HEK293 (cell line): ENCODE results near the gene ETF1.

Experiments
- IKZF3 ChIP-seq: fragments of 450-650 bp; IDR thresholded peaks from 2 replicates; pipeline ENCODE4 v1.5.0; 2018; ENCODE audit warnings: missing biosample characterization, mild to moderate bottlenecking, missing genetic modification characterization, moderate library complexity
- SALL2 ChIP-seq: fragments of 450-650 bp; formaldehyde crosslinking; IDR thresholded peaks from 2 replicates; pipeline ENCODE4 v1.5.0; 2017; ENCODE audit warnings: missing biosample characterization, mild to moderate bottlenecking, missing genetic modification characterization, borderline replicate concordance
- SCRT1 ChIP-seq: fragments of 450-650 bp; formaldehyde crosslinking; IDR thresholded peaks from 2 replicates; pipeline ENCODE4 v1.5.1; 2016; ENCODE audit warnings: missing biosample characterization, missing genetic modification characterization, borderline replicate concordance
- SP2 ChIP-seq: fragments of 450-650 bp; formaldehyde crosslinking; IDR thresholded peaks from 2 replicates; pipeline ENCODE4 v1.5.1; 2016; ENCODE audit warnings: missing biosample characterization, missing genetic modification characterization
- WT1 ChIP-seq: fragments of 450-650 bp; formaldehyde crosslinking; IDR thresholded peaks from 2 replicates; pipeline ENCODE4 v1.5.1; 2016; ENCODE audit warnings: missing biosample characterization, missing genetic modification characterization
- ZBTB17 ChIP-seq: fragments of 450-650 bp; formaldehyde crosslinking; IDR thresholded peaks from 2 replicates; pipeline ENCODE4 v1.5.1; 2016; ENCODE audit warnings: missing biosample characterization, missing genetic modification characterization
- ZBTB8A ChIP-seq: fragments of 450-650 bp; formaldehyde crosslinking; IDR thresholded peaks from 2 replicates; pipeline ENCODE4 v1.5.1; 2016; ENCODE audit warnings: missing biosample characterization, missing genetic modification characterization
- ZFP69B ChIP-seq: fragments of 450-650 bp; formaldehyde crosslinking; IDR thresholded peaks from 2 replicates; pipeline ENCODE4 v1.5.1; 2016; ENCODE audit warnings: missing biosample characterization, missing genetic modification characterization
- ZNF2 ChIP-seq: fragments of 450-650 bp; formaldehyde crosslinking; IDR thresholded peaks from 2 replicates; pipeline ENCODE4 v1.5.1; 2016; ENCODE audit warnings: missing biosample characterization, missing genetic modification characterization
- ZNF558 ChIP-seq: fragments of 450-650 bp; formaldehyde crosslinking; IDR thresholded peaks from 2 replicates; pipeline ENCODE4 v1.5.1; 2016; ENCODE audit warnings: missing biosample characterization, missing genetic modification characterization
- ZNF561 ChIP-seq: fragments of 450-650 bp; IDR thresholded peaks from 2 replicates; pipeline ENCODE4 v1.5.1; 2018; ENCODE audit warnings: missing biosample characterization, missing genetic modification characterization, borderline replicate concordance
- ZNF76 ChIP-seq: fragments of 450-650 bp; formaldehyde crosslinking; IDR thresholded peaks from 2 replicates; pipeline ENCODE4; 2016; ENCODE audit warnings: low read depth, missing biosample characterization, missing genetic modification characterization, borderline replicate concordance
- TF ChIP-seq, protein P1 (sequence below): fragments of 450-650 bp; formaldehyde crosslinking; IDR thresholded peaks from 2 replicates; pipeline ENCODE4 v1.5.1; 2016; ENCODE audit warnings: missing biosample characterization, missing genetic modification characterization
- TF ChIP-seq, protein P2 (sequence below): fragments of 450-650 bp; formaldehyde crosslinking; IDR thresholded peaks from 2 replicates; pipeline ENCODE4 v1.5.1; 2016; ENCODE audit warnings: missing biosample characterization, missing genetic modification characterization, low read depth
- TF ChIP-seq, protein P3 (sequence below): fragments of 450-650 bp; formaldehyde crosslinking; conservative IDR thresholded peaks from 2 replicates; pipeline ENCODE4 v1.5.1; 2016; ENCODE audit warnings: low read depth, missing biosample characterization, missing genetic modification characterization
- TF ChIP-seq, protein P4 (sequence below): fragments of 450-650 bp; formaldehyde crosslinking; IDR thresholded peaks from 2 replicates; pipeline ENCODE4 v1.5.1; 2016; ENCODE audit warnings: missing biosample characterization, missing genetic modification characterization
- TF ChIP-seq, protein P5 (sequence below): fragments of 450-650 bp; IDR thresholded peaks from 2 replicates; pipeline ENCODE4 v1.5.1; 2018; ENCODE audit warnings: missing biosample characterization, mild to moderate bottlenecking, missing genetic modification characterization

ETF1 gene

DNA sequence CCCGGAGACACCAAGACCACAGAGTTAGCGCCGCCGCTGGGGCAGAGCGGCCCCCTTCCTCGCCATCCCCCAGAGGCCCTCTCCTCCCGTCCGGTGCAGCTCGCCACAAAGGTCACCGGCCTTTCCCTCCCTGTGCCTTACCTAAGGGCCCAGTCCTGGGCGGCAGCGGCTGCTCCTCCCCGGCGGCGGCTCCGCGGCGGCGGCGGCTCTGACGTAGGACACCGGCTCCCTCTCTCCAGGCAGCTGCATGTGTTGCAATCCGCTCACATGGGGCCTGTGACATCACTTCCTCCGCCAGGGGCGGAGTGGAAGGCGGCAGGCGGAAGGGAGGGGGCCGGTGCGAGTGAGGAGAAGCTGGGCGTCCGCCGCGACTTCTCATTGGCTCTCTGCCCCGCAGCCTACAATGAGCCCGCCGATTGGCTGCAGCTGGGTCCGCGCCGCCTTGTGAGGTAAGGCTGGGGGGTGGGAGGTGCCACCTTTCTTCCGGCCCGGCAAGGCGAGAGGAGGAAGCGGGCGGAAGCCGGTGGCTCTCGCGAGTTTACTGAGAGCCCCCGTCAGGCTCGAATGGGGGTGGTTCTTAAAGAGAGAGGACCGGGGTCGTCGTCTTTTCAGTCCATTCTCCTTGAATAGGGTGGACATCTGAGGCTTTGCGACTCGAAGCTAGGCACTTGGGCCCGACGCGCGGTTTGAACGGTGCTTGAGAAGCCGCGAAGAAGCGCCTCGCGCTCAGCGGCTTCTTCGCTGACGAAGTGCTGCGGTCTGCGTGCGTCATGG is at the start of gene ETF1 (continued):
- TF ChIP-seq, protein P1, sequence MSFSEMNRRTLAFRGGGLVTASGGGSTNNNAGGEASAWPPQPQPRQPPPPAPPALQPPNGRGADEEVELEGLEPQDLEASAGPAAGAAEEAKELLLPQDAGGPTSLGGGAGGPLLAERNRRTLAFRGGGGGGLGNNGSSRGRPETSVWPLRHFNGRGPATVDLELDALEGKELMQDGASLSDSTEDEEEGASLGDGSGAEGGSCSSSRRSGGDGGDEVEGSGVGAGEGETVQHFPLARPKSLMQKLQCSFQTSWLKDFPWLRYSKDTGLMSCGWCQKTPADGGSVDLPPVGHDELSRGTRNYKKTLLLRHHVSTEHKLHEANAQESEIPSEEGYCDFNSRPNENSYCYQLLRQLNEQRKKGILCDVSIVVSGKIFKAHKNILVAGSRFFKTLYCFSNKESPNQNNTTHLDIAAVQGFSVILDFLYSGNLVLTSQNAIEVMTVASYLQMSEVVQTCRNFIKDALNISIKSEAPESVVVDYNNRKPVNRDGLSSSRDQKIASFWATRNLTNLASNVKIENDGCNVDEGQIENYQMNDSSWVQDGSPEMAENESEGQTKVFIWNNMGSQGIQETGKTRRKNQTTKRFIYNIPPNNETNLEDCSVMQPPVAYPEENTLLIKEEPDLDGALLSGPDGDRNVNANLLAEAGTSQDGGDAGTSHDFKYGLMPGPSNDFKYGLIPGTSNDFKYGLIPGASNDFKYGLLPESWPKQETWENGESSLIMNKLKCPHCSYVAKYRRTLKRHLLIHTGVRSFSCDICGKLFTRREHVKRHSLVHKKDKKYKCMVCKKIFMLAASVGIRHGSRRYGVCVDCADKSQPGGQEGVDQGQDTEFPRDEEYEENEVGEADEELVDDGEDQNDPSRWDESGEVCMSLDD (tag by site-specific recombination), result peak; percentile 97
- TF ChIP-seq, protein P2, sequence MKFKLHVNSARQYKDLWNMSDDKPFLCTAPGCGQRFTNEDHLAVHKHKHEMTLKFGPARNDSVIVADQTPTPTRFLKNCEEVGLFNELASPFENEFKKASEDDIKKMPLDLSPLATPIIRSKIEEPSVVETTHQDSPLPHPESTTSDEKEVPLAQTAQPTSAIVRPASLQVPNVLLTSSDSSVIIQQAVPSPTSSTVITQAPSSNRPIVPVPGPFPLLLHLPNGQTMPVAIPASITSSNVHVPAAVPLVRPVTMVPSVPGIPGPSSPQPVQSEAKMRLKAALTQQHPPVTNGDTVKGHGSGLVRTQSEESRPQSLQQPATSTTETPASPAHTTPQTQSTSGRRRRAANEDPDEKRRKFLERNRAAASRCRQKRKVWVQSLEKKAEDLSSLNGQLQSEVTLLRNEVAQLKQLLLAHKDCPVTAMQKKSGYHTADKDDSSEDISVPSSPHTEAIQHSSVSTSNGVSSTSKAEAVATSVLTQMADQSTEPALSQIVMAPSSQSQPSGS, result peak; percentile 93
- TF ChIP-seq SP2 (tag by site-specific recombination) (peak; percentile 100), ZBTB17 (peak; percentile 64), ZNF76 (tag by site-specific recombination) (peak; percentile 71), ZNF2 (tag by site-specific recombination) (peak; percentile 70), IKZF3 (peak; percentile 39; the same call in 1 of the 2 replicates), ZNF561 (tag by site-specific recombination) (peak; percentile 63; the same call in 1 of the 2 replicates), SCRT1 (no peak), ZFP69B (tag by site-specific recombination) (peak; percentile 60), ZNF558 (no peak), ZBTB8A (tag by site-specific recombination) (peak; percentile 72), SALL2 (no peak), WT1 (tag by site-specific recombination) (peak; percentile 52; the same call in 1 of the 2 replicates)
- TF ChIP-seq, protein P3, sequence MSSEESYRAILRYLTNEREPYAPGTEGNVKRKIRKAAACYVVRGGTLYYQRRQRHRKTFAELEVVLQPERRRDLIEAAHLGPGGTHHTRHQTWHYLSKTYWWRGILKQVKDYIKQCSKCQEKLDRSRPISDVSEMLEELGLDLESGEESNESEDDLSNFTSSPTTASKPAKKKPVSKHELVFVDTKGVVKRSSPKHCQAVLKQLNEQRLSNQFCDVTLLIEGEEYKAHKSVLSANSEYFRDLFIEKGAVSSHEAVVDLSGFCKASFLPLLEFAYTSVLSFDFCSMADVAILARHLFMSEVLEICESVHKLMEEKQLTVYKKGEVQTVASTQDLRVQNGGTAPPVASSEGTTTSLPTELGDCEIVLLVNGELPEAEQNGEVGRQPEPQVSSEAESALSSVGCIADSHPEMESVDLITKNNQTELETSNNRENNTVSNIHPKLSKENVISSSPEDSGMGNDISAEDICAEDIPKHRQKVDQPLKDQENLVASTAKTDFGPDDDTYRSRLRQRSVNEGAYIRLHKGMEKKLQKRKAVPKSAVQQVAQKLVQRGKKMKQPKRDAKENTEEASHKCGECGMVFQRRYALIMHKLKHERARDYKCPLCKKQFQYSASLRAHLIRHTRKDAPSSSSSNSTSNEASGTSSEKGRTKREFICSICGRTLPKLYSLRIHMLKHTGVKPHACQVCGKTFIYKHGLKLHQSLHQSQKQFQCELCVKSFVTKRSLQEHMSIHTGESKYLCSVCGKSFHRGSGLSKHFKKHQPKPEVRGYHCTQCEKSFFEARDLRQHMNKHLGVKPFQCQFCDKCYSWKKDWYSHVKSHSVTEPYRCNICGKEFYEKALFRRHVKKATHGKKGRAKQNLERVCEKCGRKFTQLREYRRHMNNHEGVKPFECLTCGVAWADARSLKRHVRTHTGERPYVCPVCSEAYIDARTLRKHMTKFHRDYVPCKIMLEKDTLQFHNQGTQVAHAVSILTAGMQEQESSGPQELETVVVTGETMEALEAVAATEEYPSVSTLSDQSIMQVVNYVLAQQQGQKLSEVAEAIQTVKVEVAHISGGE (tag by site-specific recombination), result peak; percentile 96
- TF ChIP-seq, protein P4, sequence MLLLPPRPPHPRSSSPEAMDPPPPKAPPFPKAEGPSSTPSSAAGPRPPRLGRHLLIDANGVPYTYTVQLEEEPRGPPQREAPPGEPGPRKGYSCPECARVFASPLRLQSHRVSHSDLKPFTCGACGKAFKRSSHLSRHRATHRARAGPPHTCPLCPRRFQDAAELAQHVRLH, result 0 out of 2 replicates have a peak, but pooled peaks have one; percentile 81
- TF ChIP-seq, protein P5, sequence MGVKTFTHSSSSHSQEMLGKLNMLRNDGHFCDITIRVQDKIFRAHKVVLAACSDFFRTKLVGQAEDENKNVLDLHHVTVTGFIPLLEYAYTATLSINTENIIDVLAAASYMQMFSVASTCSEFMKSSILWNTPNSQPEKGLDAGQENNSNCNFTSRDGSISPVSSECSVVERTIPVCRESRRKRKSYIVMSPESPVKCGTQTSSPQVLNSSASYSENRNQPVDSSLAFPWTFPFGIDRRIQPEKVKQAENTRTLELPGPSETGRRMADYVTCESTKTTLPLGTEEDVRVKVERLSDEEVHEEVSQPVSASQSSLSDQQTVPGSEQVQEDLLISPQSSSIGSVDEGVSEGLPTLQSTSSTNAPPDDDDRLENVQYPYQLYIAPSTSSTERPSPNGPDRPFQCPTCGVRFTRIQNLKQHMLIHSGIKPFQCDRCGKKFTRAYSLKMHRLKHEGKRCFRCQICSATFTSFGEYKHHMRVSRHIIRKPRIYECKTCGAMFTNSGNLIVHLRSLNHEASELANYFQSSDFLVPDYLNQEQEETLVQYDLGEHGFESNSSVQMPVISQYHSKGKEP, result peak; percentile 95
- TF ChIP-seq, all 188 proteins: peak for 69
